B cell (primary cell): Measurements from ENCODE around the gene TMEM116.

Experiments
- EZH2 ChIP-seq: IDR thresholded peaks from 2 replicates; pipeline ENCODE4 v1.6.1; 2012; ENCODE audit warnings: borderline replicate concordance, low read depth, mild to moderate bottlenecking, moderate library complexity, low read length; ENCODE audit not compliant: insufficient read depth, poor library complexity, severe bottlenecking
- TF ChIP-seq, protein P1 (sequence below): fragments of 200-600 bp; IDR thresholded peaks from one replicate; pipeline ENCODE4 v1.8.0; 2022; ENCODE audit warnings: antibody characterized with exemption, mild to moderate bottlenecking

DNA sequence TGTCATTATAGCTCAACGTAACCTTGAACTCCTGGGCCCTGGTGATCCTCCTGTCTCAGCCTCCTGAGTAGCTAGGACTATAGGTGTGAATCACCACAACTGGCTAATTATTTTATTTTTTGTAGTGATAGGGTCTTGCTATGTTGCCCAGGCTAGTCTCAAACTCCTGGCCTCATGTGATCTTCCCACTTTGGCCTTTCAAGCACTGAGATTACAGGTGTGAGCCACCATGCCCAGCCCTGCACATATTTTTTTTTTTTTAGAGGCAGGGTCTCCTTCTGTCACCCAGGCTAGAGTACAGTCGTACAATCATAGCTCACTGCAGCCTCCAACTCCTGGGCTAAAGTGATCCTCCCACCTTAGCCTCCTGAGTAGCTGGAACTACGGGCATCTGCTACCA, 8.9 kb downstream of the TMEM116 start:
- TF ChIP-seq, protein P1, sequence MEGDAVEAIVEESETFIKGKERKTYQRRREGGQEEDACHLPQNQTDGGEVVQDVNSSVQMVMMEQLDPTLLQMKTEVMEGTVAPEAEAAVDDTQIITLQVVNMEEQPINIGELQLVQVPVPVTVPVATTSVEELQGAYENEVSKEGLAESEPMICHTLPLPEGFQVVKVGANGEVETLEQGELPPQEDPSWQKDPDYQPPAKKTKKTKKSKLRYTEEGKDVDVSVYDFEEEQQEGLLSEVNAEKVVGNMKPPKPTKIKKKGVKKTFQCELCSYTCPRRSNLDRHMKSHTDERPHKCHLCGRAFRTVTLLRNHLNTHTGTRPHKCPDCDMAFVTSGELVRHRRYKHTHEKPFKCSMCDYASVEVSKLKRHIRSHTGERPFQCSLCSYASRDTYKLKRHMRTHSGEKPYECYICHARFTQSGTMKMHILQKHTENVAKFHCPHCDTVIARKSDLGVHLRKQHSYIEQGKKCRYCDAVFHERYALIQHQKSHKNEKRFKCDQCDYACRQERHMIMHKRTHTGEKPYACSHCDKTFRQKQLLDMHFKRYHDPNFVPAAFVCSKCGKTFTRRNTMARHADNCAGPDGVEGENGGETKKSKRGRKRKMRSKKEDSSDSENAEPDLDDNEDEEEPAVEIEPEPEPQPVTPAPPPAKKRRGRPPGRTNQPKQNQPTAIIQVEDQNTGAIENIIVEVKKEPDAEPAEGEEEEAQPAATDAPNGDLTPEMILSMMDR = no peak
- no peak for TF ChIP-seq EZH2
